Neural progenitor cell (in vitro differentiated cells): ENCODE results near the gene SAMD8.
"Not testable (repeated sequence)": the region's sequence is repeated elsewhere in the genome, so short reads cannot be mapped to it uniquely, and the experiment has no call there.

Experiments used
- EZH2 ChIP-seq: fragments of 200-600 bp; sonication (generic); IDR thresholded peaks from 2 replicates; pipeline ENCODE4 v1.6.1; 2017; ENCODE audit warnings: antibody characterized with exemption, mild to moderate bottlenecking, moderate library complexity
- TF ChIP-seq, protein P1 (sequence below): fragments of 200-600 bp; sonication (generic); IDR thresholded peaks from 2 replicates; pipeline ENCODE4 v1.5.1; 2017; ENCODE audit warnings: antibody characterized with exemption, mild to moderate bottlenecking

GRCh38 chr10:75128985-75129384 is 17.5 kb downstream of the SAMD8 start:
- TF ChIP-seq, protein P1, sequence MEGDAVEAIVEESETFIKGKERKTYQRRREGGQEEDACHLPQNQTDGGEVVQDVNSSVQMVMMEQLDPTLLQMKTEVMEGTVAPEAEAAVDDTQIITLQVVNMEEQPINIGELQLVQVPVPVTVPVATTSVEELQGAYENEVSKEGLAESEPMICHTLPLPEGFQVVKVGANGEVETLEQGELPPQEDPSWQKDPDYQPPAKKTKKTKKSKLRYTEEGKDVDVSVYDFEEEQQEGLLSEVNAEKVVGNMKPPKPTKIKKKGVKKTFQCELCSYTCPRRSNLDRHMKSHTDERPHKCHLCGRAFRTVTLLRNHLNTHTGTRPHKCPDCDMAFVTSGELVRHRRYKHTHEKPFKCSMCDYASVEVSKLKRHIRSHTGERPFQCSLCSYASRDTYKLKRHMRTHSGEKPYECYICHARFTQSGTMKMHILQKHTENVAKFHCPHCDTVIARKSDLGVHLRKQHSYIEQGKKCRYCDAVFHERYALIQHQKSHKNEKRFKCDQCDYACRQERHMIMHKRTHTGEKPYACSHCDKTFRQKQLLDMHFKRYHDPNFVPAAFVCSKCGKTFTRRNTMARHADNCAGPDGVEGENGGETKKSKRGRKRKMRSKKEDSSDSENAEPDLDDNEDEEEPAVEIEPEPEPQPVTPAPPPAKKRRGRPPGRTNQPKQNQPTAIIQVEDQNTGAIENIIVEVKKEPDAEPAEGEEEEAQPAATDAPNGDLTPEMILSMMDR: not testable (repeated sequence)
- not testable (repeated sequence) for TF ChIP-seq EZH2
